ENCODE data around the gene SPOCK1. TPM values are rescaled to one million over a fixed set of nuclear protein-coding genes. Genes with fewer than 3 reads are reported as not detected.
A peak's percentile ranks its signal among the peaks of the same experiment; 100 is the strongest.

SPOCK1 gene
- total RNA-seq, 1 experiment from 2014 or later = 0.27 TPM

DNA sequence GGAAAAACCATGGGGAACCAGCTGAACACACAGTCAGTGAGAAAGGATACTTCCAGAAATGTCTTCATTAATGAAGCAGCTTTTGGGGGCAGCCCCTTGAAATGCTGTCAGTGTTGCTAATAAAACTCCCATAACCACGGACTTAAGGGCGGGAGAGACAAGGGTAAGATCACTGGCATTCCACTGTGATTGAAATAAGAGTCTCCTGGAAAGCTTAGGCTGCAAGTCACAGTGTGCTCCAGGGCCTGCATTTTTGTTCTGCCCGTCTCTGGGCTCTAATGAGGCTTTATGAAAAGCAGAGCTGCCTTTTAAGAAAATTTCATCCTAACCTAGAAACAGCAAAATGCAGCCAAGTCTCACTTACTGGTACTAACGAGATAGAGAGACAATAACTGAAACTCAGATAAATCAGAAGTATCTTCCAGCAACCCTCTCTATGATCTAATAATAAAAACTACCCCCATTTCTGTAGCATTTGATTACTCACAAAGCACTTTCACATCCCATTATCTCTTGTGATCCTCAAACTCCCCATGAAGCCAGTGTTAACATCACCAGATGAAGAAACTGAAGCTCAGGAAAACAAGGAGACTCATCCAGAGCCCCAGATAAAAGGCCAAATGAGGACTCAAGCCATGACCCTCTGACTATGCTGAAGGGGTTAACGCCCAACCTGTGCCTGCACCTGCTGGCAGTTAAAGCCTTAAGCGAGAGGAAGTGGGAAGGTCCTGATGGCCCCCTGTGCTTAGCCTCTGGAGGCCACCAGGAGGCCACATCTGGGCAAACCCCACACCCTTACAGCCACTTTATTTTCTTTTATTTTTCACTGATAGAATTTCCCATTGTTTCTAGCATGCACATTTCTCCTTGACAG is 37.5 kb downstream of the SPOCK1 start:
- no peak overlapping the region for H3K4me2 ChIP-seq (ENCODE audit: low read length)
- intact Hi-C loops (cut with micrococcal nuclease) = no loop called here
- no peak overlapping the region for H3K27ac ChIP-seq (ENCODE audit: low read depth, low read length)
- H3K4me1 ChIP-seq (ENCODE audit: control insufficient read depth in 1 of 2, insufficient read depth in 2 of 2, low read length in 2 of 2) = no peaks in the 10 kb centered on the region
- DNase-seq (ENCODE audit: low read depth, low spot score) (no peak), ATAC-seq (no peak)
- ChIA-PET POLR2A (no interaction called here), RAD21 (ENCODE audit: low non-redundant PET in 1 of 2, low total read pairs in 2 of 2, uncharacterized antibody in 2 of 2, unreplicated experiment in 2 of 2) (no interaction called here), CTCF (no interaction called here)
- H4K20me1 ChIP-seq (ENCODE audit: insufficient read depth) = no peaks in the 10 kb centered on the region
- no peak overlapping the region for H2AFZ ChIP-seq (ENCODE audit: low read depth, low read length, poor library complexity, severe bottlenecking)
- no peak overlapping the region for H3K9ac ChIP-seq (ENCODE audit: low read length)
- no peaks in the 10 kb centered on the region for H3K79me2 ChIP-seq (ENCODE audit: insufficient read depth, low read length)
- TF ChIP-seq, protein P1, sequence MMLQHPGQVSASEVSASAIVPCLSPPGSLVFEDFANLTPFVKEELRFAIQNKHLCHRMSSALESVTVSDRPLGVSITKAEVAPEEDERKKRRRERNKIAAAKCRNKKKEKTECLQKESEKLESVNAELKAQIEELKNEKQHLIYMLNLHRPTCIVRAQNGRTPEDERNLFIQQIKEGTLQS (IDR thresholded peaks at IDR 0.05) = no peak
- TF ChIP-seq, protein P2, sequence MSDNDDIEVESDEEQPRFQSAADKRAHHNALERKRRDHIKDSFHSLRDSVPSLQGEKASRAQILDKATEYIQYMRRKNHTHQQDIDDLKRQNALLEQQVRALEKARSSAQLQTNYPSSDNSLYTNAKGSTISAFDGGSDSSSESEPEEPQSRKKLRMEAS (IDR thresholded peaks at IDR 0.05) = no peak
- TF ChIP-seq, protein P3, sequence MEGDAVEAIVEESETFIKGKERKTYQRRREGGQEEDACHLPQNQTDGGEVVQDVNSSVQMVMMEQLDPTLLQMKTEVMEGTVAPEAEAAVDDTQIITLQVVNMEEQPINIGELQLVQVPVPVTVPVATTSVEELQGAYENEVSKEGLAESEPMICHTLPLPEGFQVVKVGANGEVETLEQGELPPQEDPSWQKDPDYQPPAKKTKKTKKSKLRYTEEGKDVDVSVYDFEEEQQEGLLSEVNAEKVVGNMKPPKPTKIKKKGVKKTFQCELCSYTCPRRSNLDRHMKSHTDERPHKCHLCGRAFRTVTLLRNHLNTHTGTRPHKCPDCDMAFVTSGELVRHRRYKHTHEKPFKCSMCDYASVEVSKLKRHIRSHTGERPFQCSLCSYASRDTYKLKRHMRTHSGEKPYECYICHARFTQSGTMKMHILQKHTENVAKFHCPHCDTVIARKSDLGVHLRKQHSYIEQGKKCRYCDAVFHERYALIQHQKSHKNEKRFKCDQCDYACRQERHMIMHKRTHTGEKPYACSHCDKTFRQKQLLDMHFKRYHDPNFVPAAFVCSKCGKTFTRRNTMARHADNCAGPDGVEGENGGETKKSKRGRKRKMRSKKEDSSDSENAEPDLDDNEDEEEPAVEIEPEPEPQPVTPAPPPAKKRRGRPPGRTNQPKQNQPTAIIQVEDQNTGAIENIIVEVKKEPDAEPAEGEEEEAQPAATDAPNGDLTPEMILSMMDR (IDR thresholded peaks at IDR 0.05 in 2 of 3, conservative IDR thresholded peaks at IDR 0.05 in 1 of 3; ENCODE audit: borderline replicate concordance in 1 of 3, insufficient read depth in 1 of 3, low read depth in 2 of 3, low read length in 2 of 3) = peak in 1 of 3 experiments; percentile 2; a peak in 1 of 6 replicates
- TF ChIP-seq POLR2AphosphoS5 (IDR thresholded peaks at IDR 0.05; ENCODE audit: low read depth, low read length) = no peak
- no peak for TF ChIP-seq ELF1 (IDR thresholded peaks at IDR 0.05; ENCODE audit: borderline replicate concordance, low read depth)
- TF ChIP-seq CEBPB (IDR thresholded peaks at IDR 0.05; ENCODE audit: low read depth) = no peak
- no peak for TF ChIP-seq ZFX (IDR thresholded peaks at IDR 0.05)
- no peak for TF ChIP-seq CBX3 (IDR thresholded peaks at IDR 0.05; ENCODE audit: low read depth)
- no peak overlapping the region for H3K4me3 ChIP-seq (replicated peaks in 1 of 2; ENCODE audit: low read depth in 1 of 2, low read length in 2 of 2)
- no peaks in the 10 kb centered on the region for H3K9me3 ChIP-seq (ENCODE audit: control insufficient read depth in 1 of 2, insufficient read depth in 1 of 2, low read depth in 1 of 2, low read length in 2 of 2)
- no peaks in the 10 kb centered on the region for H3K36me3 ChIP-seq (ENCODE audit: control insufficient read depth in 1 of 2, insufficient read depth in 2 of 2, low read length in 2 of 2)
- H3K27me3 ChIP-seq (ENCODE audit: insufficient read depth, low read length) = peaks cover 44% of the 10 kb centered on the region
- BruUV-seq (replicated peaks) = no TSS peak
- H3K9me2 ChIP-seq (ENCODE audit: insufficient read depth) = no peaks in the 10 kb centered on the region

Measured in HCT116 (cell line).